ENCODE results near the gene CEACAM16.

Gene CEACAM16

DNA sequence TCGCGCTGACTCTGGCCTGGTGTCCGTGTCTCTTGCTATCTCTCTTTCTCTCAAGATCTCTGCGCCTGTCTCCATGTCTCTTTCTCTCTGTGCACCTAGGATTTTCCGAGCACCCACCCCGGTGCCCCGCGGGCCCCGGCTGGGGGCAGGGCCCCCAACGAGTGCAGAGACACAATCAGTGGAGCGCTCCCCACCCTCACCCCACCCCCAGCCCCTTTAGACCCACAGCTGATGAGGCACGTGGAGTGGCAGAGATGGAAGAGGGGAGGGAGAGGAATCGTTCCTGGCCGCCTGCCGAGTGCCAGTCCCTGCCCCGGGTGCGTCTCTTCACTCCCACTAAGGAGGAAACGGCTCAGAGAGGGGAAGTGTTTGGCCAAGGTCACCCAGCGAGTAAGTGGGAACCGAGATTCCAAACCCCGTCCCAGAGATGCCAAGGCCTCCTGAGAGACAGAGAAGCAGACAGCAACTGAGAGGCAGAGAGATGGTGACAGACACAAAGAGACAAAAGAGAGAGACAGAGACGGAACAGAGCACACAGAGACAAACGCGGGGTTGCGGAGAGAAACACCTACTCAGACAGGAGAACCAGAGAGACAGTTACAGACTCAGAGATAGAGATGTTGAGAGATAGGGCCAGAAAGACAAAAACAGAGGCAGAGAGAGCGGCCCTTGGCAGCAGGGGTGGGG lies 48.9 kb downstream of the CEACAM16 start:
- in situ Hi-C loops (cut with HindIII; ENCODE audit: low pct_ligation_motif_present, low sequenced_read_pairs) = no loop called here
- DNase-seq = no peak

DNA sequence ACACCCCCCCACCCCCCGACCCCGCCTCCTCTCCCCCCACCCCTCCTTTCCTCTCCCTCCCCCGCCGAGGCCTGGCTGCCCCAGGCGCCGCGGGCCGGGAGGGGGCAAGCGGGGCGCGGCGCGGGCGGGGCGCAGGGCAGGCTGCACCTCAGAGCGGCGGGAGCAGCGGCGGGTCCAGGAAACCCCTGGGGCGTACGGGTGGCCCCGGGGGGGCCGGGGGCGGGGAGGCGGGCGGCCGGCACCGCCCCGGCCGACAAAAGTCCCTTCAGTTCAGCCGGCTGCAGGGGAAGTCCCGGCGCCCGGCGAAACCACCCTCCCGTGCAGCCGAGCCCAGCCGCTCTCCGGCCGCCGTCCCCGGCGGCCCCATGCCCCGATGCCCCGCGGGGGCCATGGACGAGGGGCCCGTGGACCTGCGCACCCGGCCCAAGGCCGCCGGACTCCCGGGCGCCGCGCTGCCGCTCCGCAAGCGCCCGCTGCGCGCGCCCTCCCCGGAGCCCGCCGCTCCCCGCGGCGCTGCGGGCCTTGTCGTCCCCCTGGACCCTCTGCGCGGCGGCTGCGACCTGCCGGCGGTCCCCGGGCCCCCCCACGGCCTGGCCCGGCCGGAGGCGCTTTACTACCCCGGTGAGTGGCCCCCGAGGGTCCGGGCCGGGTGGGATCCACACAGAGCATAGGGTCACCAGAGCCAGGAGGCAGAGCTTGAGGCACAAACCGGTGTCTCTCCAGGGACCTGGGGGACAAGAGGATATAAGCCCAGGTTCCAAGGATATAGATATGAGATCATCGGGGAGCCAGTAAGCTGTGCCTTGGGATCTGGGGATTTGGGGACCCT lies 49.7 kb downstream of the CEACAM16 start, which contains the start of gene BCL3:
Gene BCL3, plus strand, starts transcription at position 283 of the 829 bp plus-strand sequence. Its CDS starts 83 bp downstream, at position 366.
- in situ Hi-C loops (cut with HindIII; ENCODE audit: low pct_ligation_motif_present, low sequenced_read_pairs) = no loop called here
- TF ChIP-seq, protein P1, sequence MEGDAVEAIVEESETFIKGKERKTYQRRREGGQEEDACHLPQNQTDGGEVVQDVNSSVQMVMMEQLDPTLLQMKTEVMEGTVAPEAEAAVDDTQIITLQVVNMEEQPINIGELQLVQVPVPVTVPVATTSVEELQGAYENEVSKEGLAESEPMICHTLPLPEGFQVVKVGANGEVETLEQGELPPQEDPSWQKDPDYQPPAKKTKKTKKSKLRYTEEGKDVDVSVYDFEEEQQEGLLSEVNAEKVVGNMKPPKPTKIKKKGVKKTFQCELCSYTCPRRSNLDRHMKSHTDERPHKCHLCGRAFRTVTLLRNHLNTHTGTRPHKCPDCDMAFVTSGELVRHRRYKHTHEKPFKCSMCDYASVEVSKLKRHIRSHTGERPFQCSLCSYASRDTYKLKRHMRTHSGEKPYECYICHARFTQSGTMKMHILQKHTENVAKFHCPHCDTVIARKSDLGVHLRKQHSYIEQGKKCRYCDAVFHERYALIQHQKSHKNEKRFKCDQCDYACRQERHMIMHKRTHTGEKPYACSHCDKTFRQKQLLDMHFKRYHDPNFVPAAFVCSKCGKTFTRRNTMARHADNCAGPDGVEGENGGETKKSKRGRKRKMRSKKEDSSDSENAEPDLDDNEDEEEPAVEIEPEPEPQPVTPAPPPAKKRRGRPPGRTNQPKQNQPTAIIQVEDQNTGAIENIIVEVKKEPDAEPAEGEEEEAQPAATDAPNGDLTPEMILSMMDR (IDR thresholded peaks at IDR 0.05; ENCODE audit: low read depth, low read length, missing control alignments) = no peak
- H3K27me3 ChIP-seq (replicated peaks) = no peaks in the 10 kb centered on the region
- H3K4me3 ChIP-seq (ENCODE audit: low read depth, low read length) = peak within 1 kb of the TSS; percentile 65
- peak within 1 kb of the TSS; percentile 70 for H3K27ac ChIP-seq
- peaks cover 18% of the 10 kb centered on the region for H3K36me3 ChIP-seq (replicated peaks)
- DNase-seq = no peak

More for the DNA sequence above, 48.9 kb downstream of the CEACAM16 start:
- peak overlapping the region; percentile 65 for H3K4me3 ChIP-seq (ENCODE audit: low read depth, low read length)
- H3K27ac ChIP-seq = peak overlapping the region; percentile 70
- TF ChIP-seq, protein P1 (IDR thresholded peaks at IDR 0.05; ENCODE audit: low read depth, low read length, missing control alignments) = no peak
- no peaks in the 10 kb centered on the region for H3K27me3 ChIP-seq (replicated peaks)
- peaks cover 17% of the 10 kb centered on the region for H3K36me3 ChIP-seq (replicated peaks)

DNA sequence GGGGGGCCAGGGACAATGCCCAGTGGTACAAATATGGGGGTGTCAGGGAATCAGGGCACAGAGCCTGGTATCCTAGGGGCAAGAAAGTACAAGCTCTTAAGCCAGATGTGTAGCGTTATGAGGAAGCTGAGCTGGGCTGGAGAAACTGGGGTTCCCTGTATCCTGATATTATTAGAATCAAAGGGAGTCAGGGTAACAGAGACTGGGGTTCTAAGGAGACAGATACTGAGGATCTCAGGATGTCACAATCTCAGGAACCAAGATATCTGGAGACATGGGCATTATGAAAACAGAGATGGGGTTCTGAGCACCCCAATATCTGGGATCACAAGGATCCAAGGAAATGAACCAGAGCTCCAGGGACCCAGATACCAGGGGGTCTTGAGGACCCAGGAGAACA lies 50.3 kb downstream of the CEACAM16 start:
- Histone ChIP-seq H3K27ac (no peak overlapping the region), H3K4me3 (ENCODE audit: low read depth, low read length) (peak overlapping the region; percentile 65), H3K27me3 (replicated peaks) (no peaks in the 10 kb centered on the region), H3K36me3 (replicated peaks) (peaks cover 18% of the 10 kb centered on the region)
- DNase-seq = no peak
- TF ChIP-seq, protein P1 (IDR thresholded peaks at IDR 0.05; ENCODE audit: low read depth, low read length, missing control alignments) = no peak
- in situ Hi-C loops (cut with HindIII; ENCODE audit: low pct_ligation_motif_present, low sequenced_read_pairs) = no loop called here

DNA sequence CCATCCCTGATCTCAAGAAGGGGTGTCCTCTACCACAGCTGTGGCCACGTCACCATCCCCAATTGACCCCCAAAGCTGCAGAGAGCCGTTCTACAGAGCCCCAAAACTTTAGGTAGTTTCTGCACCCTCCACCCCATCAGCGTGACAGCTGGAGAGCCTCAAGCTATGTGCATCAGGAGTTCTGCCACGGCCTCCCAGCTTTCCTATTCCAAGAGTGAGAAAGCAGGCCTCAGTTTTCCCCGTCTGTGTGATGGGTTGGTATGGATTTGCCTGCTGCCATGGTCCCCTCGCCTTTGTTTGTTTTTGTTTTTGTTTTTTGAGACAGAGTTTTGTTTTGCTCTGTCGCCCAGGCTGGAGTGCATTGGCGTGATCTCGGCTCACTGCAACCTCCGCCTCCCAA lies 51.0 kb downstream of the CEACAM16 start:
- H3K27ac ChIP-seq = no peak overlapping the region
- no peaks in the 10 kb centered on the region for H3K27me3 ChIP-seq (replicated peaks)
- peaks cover 23% of the 10 kb centered on the region for H3K36me3 ChIP-seq (replicated peaks)
- H3K4me3 ChIP-seq (ENCODE audit: low read depth, low read length) = peak overlapping the region; percentile 65
- in situ Hi-C loops (cut with HindIII; ENCODE audit: low pct_ligation_motif_present, low sequenced_read_pairs) = no loop called here
- TF ChIP-seq, protein P1 (IDR thresholded peaks at IDR 0.05; ENCODE audit: low read depth, low read length, missing control alignments) = no peak
- no peak for DNase-seq

DNA sequence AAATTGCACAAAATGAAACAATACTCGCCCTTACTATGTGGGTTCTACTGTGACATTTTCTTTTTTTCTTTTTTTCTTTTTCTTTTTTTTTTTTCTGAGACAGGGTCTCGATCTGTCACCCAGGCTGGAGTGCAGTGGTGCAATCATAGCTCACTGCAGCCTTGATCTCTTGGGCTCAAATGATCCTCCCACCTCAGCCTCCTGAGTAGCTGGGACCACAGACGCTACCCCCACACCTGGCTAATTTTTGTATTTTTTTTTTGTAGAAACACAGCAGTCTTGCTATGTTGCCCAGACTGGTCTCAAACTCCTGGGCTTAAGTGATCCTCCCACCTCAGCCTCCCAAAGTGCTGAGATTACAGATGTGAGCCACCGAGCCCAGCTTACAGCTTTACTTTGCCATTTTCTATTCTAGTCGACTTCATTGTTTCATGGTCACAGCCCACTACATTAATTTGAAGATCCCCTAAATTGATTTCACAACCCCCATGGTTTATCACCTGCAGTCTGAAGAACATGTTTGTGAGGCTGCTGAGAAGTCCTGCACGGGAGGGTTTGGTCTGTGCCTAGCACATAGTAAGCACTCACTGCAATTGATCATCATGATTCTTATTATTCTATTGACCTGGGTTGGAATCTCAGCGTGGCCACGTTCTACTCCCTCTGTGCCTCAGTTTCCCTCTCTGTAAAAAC lies 53.3 kb downstream of the CEACAM16 start:
- in situ Hi-C loops (cut with HindIII; ENCODE audit: low pct_ligation_motif_present, low sequenced_read_pairs) = no loop called here
- TF ChIP-seq, protein P1 (IDR thresholded peaks at IDR 0.05; ENCODE audit: low read depth, low read length, missing control alignments) = no peak
- peaks cover 36% of the 10 kb centered on the region for H3K36me3 ChIP-seq (replicated peaks)
- DNase-seq = no peak
- H3K4me3 ChIP-seq (ENCODE audit: low read depth, low read length) = no peak overlapping the region
- no peak overlapping the region for H3K27ac ChIP-seq
- no peaks in the 10 kb centered on the region for H3K27me3 ChIP-seq (replicated peaks)

Measured in brain microvascular endothelial cell (primary cell).